Measurements from ENCODE around the gene TRIM38. TPM values are rescaled to one million over a fixed set of nuclear protein-coding genes. Genes with fewer than 3 reads are reported as not detected.

The TRIM38 gene
- total and polyA plus RNA-seq, 2 of the 13 experiments (the other 11 are each of a cell fraction or from before 2014, with no cell fraction given), result 2.5 to 3.1 TPM

- TF ChIP-seq FOXK1 (CRISPR knock-in tag; IDR thresholded peaks at IDR 0.05; ENCODE audit: borderline replicate concordance, low read depth) (no peak), PLRG1 (conservative IDR thresholded peaks at IDR 0.05) (no peak), FOXA3 (CRISPR knock-in tag; IDR thresholded peaks at IDR 0.05) (no peak; the same call in none of the 2 replicates), ZNF713 (CRISPR knock-in tag; IDR thresholded peaks at IDR 0.05) (0 out of 2 replicates have a peak, but pooled peaks have one; percentile 20), HNRNPL (IDR thresholded peaks at IDR 0.05; ENCODE audit: low read depth, low read length) (no peak), MNT (IDR thresholded peaks at IDR 0.05) (no peak), RFX5 (IDR thresholded peaks at IDR 0.05; ENCODE audit: low read depth, low read length) (no peak), MIER3 (CRISPR knock-in tag; IDR thresholded peaks at IDR 0.05; ENCODE audit: borderline replicate concordance) (peak; percentile 3; the same call in 1 of the 2 replicates), PLSCR1 (CRISPR knock-in tag; IDR thresholded peaks at IDR 0.05; ENCODE audit: borderline replicate concordance) (no peak), AGO1 (IDR thresholded peaks at IDR 0.05; ENCODE audit: low read depth, low read length, poor library complexity, severe bottlenecking) (no peak), ZSCAN31 (CRISPR knock-in tag; IDR thresholded peaks at IDR 0.05; ENCODE audit: low read depth) (no peak)
- TF ChIP-seq, protein P1, sequence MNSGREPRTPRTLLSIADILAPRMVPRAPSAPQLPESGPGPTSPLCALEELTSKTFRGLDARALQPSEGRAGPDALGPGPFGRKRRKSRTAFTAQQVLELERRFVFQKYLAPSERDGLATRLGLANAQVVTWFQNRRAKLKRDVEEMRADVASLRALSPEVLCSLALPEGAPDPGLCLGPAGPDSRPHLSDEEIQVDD (CRISPR knock-in tag; IDR thresholded peaks at IDR 0.05; ENCODE audit: borderline replicate concordance), result no peak
- TF ChIP-seq, protein P2, sequence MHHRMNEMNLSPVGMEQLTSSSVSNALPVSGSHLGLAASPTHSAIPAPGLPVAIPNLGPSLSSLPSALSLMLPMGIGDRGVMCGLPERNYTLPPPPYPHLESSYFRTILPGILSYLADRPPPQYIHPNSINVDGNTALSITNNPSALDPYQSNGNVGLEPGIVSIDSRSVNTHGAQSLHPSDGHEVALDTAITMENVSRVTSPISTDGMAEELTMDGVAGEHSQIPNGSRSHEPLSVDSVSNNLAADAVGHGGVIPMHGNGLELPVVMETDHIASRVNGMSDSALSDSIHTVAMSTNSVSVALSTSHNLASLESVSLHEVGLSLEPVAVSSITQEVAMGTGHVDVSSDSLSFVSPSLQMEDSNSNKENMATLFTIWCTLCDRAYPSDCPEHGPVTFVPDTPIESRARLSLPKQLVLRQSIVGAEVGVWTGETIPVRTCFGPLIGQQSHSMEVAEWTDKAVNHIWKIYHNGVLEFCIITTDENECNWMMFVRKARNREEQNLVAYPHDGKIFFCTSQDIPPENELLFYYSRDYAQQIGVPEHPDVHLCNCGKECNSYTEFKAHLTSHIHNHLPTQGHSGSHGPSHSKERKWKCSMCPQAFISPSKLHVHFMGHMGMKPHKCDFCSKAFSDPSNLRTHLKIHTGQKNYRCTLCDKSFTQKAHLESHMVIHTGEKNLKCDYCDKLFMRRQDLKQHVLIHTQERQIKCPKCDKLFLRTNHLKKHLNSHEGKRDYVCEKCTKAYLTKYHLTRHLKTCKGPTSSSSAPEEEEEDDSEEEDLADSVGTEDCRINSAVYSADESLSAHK (CRISPR knock-in tag; IDR thresholded peaks at IDR 0.05; ENCODE audit: borderline replicate concordance), result no peak
- TF ChIP-seq, protein P3, sequence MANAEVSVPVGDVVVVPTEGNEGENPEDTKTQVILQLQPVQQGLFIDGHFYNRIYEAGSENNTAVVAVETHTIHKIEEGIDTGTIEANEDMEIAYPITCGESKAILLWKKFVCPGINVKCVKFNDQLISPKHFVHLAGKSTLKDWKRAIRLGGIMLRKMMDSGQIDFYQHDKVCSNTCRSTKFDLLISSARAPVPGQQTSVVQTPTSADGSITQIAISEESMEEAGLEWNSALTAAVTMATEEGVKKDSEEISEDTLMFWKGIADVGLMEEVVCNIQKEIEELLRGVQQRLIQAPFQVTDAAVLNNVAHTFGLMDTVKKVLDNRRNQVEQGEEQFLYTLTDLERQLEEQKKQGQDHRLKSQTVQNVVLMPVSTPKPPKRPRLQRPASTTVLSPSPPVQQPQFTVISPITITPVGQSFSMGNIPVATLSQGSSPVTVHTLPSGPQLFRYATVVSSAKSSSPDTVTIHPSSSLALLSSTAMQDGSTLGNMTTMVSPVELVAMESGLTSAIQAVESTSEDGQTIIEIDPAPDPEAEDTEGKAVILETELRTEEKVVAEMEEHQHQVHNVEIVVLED (CRISPR knock-in tag; IDR thresholded peaks at IDR 0.05; ENCODE audit: borderline replicate concordance), result no peak
- TF ChIP-seq, protein P4, sequence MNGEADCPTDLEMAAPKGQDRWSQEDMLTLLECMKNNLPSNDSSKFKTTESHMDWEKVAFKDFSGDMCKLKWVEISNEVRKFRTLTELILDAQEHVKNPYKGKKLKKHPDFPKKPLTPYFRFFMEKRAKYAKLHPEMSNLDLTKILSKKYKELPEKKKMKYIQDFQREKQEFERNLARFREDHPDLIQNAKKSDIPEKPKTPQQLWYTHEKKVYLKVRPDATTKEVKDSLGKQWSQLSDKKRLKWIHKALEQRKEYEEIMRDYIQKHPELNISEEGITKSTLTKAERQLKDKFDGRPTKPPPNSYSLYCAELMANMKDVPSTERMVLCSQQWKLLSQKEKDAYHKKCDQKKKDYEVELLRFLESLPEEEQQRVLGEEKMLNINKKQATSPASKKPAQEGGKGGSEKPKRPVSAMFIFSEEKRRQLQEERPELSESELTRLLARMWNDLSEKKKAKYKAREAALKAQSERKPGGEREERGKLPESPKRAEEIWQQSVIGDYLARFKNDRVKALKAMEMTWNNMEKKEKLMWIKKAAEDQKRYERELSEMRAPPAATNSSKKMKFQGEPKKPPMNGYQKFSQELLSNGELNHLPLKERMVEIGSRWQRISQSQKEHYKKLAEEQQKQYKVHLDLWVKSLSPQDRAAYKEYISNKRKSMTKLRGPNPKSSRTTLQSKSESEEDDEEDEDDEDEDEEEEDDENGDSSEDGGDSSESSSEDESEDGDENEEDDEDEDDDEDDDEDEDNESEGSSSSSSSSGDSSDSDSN (CRISPR knock-in tag; IDR thresholded peaks at IDR 0.05), result peak; percentile 74
Observed at GRCh38 chr6:25991785-25992412, 29.3 kb downstream of the TRIM38 start (continued).
